Sigmoid colon (tissue), 7 donors: ENCODE measurements around the gene AVPR2. TPM values are rescaled to one million over a fixed set of nuclear protein-coding genes. Genes with fewer than 3 reads are reported as not detected.

Experiments used
- DNase-seq: peaks from one replicate; pipeline ENCODE4 v3.0.0-alpha.2; 2019
- H3K27ac ChIP-seq, 4 donors: fragments of 200-600 bp; sonication (generic); one replicate each; pipeline ENCODE4 v1.5.1; 2016 to 2019; ENCODE audit warnings: mild to moderate bottlenecking in 1 of 4
- H3K27me3 ChIP-seq, 3 donors: fragments of 200-600 bp; sonication (generic); one replicate each; pipeline ENCODE4 v1.5.1; 2019; ENCODE audit warnings: mild to moderate bottlenecking in 1 of 3
- H3K36me3 ChIP-seq, 4 donors: fragments of 200-600 bp; sonication (generic); one replicate each; pipeline ENCODE4 v1.5.1; 2016 to 2019
- H3K4me1 ChIP-seq, 4 donors: fragments of 200-600 bp; sonication (generic); one replicate each; pipeline ENCODE4 v1.5.1; 2017 to 2019
- H3K4me3 ChIP-seq, 4 donors: fragments of 200-600 bp; sonication (generic); one replicate each; pipeline ENCODE4 v1.5.1; 2017 to 2019; ENCODE audit warnings: mild to moderate bottlenecking in 2 of 4, moderate library complexity in 1 of 4
- H3K9me3 ChIP-seq, 4 donors: fragments of 200-600 bp in 3 of 4; sonication (generic) in 3 of 4; one replicate each; pipeline versions ENCODE4 v1.5.1 to v1.6.1; 2013 to 2019
- CTCF ChIP-seq, 4 experiments: fragments of 450-650 bp in 3 of 4; fragments of 200-600 bp in 1 of 4; IDR thresholded peaks; one replicate each; pipeline ENCODE4 v1.5.1; 2016 to 2019; ENCODE audit warnings: antibody characterized with exemption in 4 of 4, mild to moderate bottlenecking in 3 of 4, moderate library complexity in 2 of 4
- EP300 ChIP-seq, 4 donors: sonication (generic); formaldehyde crosslinking; IDR thresholded peaks; one replicate each; pipeline ENCODE4 v1.6.1; 2017; ENCODE audit warnings: antibody characterized with exemption in 4 of 4
- POLR2A ChIP-seq, 2 donors: fragments of 450-650 bp; IDR thresholded peaks; one replicate each; pipeline ENCODE4 v1.6.1; 2016; ENCODE audit warnings: antibody characterized with exemption in 2 of 2, mild to moderate bottlenecking in 2 of 2, moderate library complexity in 2 of 2
- POLR2AphosphoS5 ChIP-seq, 4 donors: sonication (generic); formaldehyde crosslinking; IDR thresholded peaks; one replicate each; pipeline ENCODE4 v1.6.1; 2017; ENCODE audit warnings: antibody characterized with exemption in 4 of 4
- whole genome bisulfite sequencing, 2 donors: extraction: QIAGEN DNeasy Blood & Tissue Kit; methylation state at CpG; one replicate each; pipeline ENCODE4 v1.1.7; 2013; 5-methylcytosine and 5-hydroxymethylcytosine counted together
- intact Hi-C: fragments of 100-400 bp; cut with DNase I; formaldehyde crosslinking; loops from one replicate; pipeline ENCODE4 v1.15.1; 2023
- polyA plus RNA-seq, 3 donors: library from polyadenylated mRNA; stranded (reverse); fragments of 200-250 nt; gene quantifications; one replicate each; pipeline ENCODE4 v1.2.3, GENCODE V29; 2013
- total RNA-seq, 4 donors: library from RNA; depleted of rRNA; stranded (reverse); fragments of >200 nt; gene quantifications; one replicate each; pipeline ENCODE4 v1.1.0, GENCODE V29; 2016
- donor health status: healthy with polysubstance abuse.
- donor health status: Bipolar disorder and iron deficiency.
- donor health status: healthy.

AVPR2 gene
- total and polyA plus RNA-seq, 7 donors, result 1.1 to 2.2 (median 1.1) TPM; not detected in 2

- H3K4me3 ChIP-seq, result no peak overlapping the region
- intact Hi-C loops, result no loop called here
- no peaks in the 10 kb centered on the region for H3K36me3 ChIP-seq
- no peaks in the 10 kb centered on the region for H3K9me3 ChIP-seq
- TF ChIP-seq CTCF (IDR thresholded peaks at IDR 0.05) (no peak), POLR2A (IDR thresholded peaks at IDR 0.05) (no peak), POLR2AphosphoS5 (IDR thresholded peaks at IDR 0.05) (no peak), EP300 (IDR thresholded peaks at IDR 0.05) (no peak)
- H3K27ac ChIP-seq, result peak overlapping the region in 1 of 4 donors; percentile 50
- H3K27me3 ChIP-seq, result peaks cover 12 to 41% (median 23%) of the 10 kb centered on the region in 3 donors
- DNase-seq, result no peak
- 59 to 78% methylated on average over 8 of the region's 8 CpGs for WGBS, 2 donors
- peaks cover 0 to 10% (median 6%) of the 10 kb centered on the region in 4 donors for H3K4me1 ChIP-seq
These were observed 17.1 kb upstream of the AVPR2 start for GRCh38 chrX:153887385-153887784.

GRCh38 chrX:153888344-153888743 is 16.1 kb upstream of the AVPR2 start:
- H3K27ac ChIP-seq, result no peak overlapping the region
- H3K4me1 ChIP-seq, result peaks cover 0 to 10% (median 6%) of the 10 kb centered on the region in 4 donors
- DNase-seq, result no peak
- no peak for TF ChIP-seq CTCF (IDR thresholded peaks at IDR 0.05)
- no peak for TF ChIP-seq EP300 (IDR thresholded peaks at IDR 0.05)
- TF ChIP-seq POLR2AphosphoS5 (IDR thresholded peaks at IDR 0.05), result no peak
- TF ChIP-seq POLR2A (IDR thresholded peaks at IDR 0.05), result no peak
- no peak overlapping the region for H3K4me3 ChIP-seq
- H3K36me3 ChIP-seq, result no peaks in the 10 kb centered on the region
- no peaks in the 10 kb centered on the region for H3K9me3 ChIP-seq
- peaks cover 12 to 33% (median 23%) of the 10 kb centered on the region in 3 donors for H3K27me3 ChIP-seq
- intact Hi-C loops, result no loop called here
- 39 to 40% methylated on average over 6 of the region's 6 CpGs for WGBS, 2 donors

- no peak overlapping the region for H3K27ac ChIP-seq
- intact Hi-C loops, result no loop called here
- H3K4me1 ChIP-seq, result peaks cover 0 to 10% (median 6%) of the 10 kb centered on the region in 4 donors
- peaks cover 12 to 25% (median 20%) of the 10 kb centered on the region in 3 donors for H3K27me3 ChIP-seq
- TF ChIP-seq CTCF (IDR thresholded peaks at IDR 0.05) (no peak), EP300 (IDR thresholded peaks at IDR 0.05) (no peak), POLR2A (IDR thresholded peaks at IDR 0.05) (no peak), POLR2AphosphoS5 (IDR thresholded peaks at IDR 0.05) (no peak)
- no peak overlapping the region for H3K4me3 ChIP-seq
- no peak for DNase-seq
- no peaks in the 10 kb centered on the region for H3K9me3 ChIP-seq
- H3K36me3 ChIP-seq, result no peaks in the 10 kb centered on the region
- WGBS, 2 donors, result 92 to 93% methylated on average over 6 of the region's 6 CpGs
These were observed 15.3 kb upstream of the AVPR2 start for GRCh38 chrX:153889123-153889522.

GRCh38 chrX:153897899-153898298 is 6.6 kb upstream of the AVPR2 start:
- peaks cover 0 to 9% (median 3%) of the 10 kb centered on the region in 4 donors for H3K4me1 ChIP-seq
- no peak for DNase-seq
- no peaks in the 10 kb centered on the region for H3K36me3 ChIP-seq
- no peak overlapping the region for H3K4me3 ChIP-seq
- H3K9me3 ChIP-seq, result no peaks in the 10 kb centered on the region
- TF ChIP-seq POLR2A (IDR thresholded peaks at IDR 0.05), result no peak
- no peak for TF ChIP-seq CTCF (IDR thresholded peaks at IDR 0.05)
- no peak for TF ChIP-seq POLR2AphosphoS5 (IDR thresholded peaks at IDR 0.05)
- TF ChIP-seq EP300 (IDR thresholded peaks at IDR 0.05), result no peak
- intact Hi-C loops, result no loop called here
- no peak overlapping the region for H3K27ac ChIP-seq
- H3K27me3 ChIP-seq, result no peaks in the 10 kb centered on the region
